ENCODE measurements around the gene ZNF273. TPM values are rescaled to one million over a fixed set of nuclear protein-coding genes. Genes with fewer than 3 reads are reported as not detected.
"Not testable (repeated sequence)": the region's sequence is repeated elsewhere in the genome, so short reads cannot be mapped to it uniquely, and the experiment has no call there.

ZNF273 gene
- total RNA-seq, 1 donor from 2014 or later: 7.4 TPM

DNA sequence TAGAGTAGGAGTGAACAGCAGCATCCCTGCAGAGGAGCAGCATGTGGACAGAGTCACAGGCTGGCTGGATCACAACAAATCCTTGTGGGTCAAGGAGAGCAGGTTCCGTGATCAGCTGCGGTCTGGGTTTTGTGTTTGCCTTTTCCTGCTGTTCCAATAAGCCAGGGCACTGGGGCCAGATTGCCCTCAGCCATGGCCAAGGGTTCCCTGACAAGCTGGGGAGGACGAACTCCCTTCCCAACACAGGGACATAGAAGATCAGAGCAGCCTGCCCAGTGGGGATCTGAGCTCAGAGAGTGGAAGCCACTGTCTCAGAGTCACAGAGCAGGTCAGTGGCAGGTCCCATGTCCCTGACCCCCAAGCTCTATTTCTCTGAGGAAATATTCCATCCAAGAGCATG is 12.8 kb upstream of the ZNF273 start:
- DNase-seq: not testable (repeated sequence)

DNA sequence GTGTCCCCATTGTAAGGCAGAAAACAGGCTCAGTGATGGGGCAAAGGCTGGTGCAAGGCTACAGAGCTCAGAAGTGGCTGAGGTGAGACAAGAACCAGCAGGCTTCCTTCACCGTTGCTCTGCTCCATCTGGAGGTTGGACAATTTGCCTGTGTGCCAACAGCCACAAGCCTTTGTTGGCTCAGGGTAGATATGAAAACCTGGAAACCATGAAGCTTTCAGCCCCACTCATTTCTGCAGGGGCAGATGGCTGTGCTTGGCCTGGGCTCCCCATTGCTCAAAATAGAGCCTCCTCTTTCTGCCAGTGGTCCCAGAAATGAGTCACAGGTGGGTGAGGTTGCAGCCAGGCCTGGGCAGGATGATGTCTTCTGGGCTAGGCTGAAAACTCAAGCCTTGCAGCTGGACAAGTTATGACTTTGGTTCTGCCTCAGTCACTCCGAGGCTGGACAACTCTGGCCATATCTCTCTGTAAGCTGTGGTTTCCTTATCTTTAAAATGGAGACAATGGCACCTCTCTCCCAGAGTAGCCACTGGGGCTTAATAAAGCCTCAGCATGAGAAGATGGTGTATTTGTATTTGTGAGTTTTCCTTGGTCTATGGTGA is 12.2 kb upstream of the ZNF273 start:
- DNase-seq: no peak

DNA sequence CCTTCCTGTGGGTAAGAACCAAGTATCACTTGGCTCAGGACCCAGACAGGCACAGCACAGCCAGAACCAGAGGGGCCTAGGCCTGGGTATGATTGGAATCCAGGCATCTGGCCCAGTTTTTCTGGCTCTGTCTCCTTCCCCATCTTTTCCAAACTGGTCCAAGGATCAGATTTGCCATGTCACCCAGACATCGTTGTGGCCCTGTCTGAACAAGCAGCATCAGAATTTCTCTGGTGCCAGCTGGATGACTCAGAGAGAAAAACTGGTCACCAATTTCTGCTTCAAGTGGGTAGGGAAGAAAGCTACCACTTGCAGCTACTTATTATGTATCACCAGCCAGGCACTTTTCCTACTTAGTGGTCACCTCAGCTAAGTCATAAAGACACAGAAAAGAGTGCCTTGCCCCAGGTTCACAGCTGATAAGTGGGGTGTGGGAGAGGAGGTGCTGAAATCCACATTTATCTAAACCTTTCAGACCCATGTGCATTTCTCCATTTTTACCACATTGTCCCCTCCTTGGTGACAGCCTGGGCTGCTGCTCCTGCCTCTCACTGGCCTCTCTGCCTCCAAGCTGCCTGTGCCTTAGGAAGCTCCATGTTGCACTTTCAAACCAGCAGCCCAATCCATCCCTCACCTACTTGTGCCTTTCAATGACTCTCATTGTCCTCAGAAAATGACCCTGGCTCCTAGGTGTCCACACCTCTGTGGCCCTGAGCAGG is 11.6 kb upstream of the ZNF273 start:
- DNase-seq: not testable (repeated sequence)

DNA sequence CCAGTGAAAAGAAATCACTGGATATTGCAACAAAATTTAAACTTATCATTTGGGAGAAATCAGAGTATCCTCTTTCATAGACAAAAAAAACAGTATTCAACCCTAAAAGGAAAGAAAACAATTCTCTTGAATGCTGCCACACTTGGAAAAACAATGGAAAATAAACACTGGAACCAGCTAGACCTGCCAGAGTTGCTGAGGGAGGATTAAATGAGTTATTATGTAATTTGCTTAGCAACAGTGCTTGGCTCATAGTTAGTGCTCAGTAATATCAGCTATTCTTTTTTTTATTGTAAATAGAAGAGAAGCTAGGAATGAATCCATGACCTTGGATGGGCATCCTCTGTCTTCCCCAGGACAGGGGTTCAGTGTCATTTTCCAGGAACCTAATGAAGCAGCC is 11.0 kb upstream of the ZNF273 start:
- no peak for DNase-seq

DNA sequence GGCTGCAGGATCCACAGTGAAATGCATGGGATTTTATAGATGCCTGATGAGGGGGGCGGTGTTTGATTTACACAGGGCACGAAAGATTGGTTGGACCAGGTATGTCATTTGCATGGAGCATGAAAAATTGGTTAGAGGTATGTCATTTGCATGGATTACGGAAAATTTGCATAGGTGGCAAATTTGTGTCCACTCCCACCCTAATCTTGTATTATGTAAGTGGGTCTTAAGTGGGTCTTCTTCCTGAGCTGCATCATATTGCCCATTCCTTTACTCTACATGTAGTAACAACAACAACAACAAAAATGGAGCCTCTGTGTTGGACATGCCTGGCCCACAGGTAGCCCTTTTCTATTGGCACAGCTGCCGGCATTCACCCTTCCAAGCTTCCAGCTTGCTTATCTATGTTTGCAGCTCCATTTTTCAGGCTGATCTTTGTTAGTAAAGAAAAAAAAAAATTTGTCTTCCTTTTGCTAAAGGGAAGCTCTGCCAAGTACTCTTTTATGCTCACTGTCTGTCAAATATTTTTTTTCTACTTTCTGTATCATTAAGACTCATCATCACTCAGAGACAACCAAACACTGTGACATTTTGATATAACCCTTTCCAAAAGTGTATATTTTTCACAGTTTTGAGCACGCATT is 10.3 kb upstream of the ZNF273 start:
- no peak for DNase-seq

DNA sequence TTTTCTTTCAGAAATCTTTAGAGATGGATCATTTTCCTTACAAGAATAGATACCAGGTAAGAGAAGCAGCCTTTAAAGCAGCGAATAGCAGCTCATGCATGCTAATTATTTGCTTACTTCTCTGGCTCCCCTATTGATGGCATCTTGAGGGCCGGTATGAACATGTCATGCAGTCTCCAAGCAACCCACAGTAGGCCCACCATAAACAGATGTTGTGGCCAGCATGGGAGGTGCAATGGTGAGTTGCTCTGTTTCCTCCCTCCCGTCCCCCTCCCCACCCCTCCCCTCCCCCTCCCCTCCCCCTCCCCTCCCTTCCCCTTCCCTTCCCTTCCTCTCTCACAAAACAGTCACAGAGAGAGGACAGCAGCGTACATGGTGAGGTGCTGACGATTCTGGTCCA is 9.7 kb upstream of the ZNF273 start:
- no peak for DNase-seq

DNA sequence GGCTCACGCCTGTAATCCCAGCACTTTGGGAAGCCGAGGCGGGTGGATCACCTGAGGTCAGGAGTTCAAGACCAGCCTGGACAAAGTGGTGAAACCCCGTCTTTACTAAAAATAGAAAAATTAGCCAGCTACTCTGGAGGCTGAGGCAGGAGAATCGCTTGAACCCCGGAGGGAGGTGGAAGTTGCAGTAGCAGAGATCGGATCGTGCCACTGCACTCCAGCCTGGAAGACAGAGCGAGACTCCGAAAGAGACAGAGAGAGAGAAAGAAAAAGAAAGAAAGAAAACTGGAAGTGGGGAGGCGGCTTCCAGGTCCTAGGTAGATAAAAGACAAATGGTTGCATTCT is 640 bp upstream of the ZNF273 start:
- not testable (repeated sequence) for DNase-seq

DNA sequence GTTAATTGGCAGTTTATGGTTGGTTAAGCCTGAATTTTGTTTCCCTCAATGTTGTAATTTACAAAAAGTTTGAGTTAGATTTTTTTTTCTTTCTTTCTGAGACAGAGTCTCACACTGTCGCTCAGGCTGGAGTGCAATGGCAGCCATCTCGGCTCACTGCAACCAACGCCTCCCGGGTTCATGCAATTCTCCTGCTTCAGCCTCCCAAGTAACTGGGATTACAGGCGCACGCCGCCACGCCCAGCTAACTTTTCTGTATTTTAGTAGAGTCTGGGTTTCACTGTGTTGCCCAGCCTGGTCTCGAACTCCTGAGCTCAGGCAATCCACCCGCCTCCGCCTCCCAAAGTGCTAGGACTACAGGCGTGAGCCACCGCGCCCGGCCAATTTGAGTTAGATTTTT is 935 bp downstream of the ZNF273 start:
- DNase-seq: no peak

DNA sequence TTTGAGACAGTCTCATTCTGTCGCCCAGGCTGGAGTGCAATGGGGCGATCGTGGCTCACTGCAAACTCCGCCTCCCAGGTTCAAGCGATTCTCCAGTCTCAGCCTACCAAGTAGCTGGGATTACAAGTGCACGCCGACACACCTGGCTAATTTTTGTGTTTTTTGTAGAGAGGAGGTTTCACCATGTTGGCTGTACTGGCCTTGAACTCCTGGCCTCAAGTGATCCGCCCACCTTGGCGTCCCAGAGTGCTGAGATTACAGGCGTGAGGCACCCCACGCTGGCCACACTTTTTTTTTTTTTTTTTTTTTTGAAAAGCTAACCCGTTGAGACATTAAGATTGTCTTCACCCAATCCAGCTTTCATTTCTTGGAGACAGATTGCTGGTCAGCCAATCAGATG is 2.1 kb downstream of the ZNF273 start:
- no peak for DNase-seq

DNA sequence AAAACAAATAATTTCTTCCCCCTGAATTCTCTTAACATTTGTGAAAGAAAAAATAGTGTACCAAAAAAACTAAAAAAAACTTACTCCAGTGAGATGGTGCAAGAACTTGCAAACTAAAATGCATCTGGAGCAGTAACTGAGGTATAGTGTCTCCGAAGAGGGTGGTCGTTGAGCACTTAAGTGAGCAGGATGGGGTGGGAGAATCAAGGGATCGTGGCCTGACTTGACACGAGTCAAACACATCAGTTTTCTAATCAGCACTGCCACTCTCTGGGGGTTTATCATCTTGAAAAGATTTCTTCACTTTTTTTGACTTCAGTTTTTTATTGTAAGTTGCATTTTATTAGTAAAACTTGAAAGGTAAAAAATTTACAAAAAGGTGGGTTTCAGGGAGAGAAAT is 2.5 kb downstream of the ZNF273 start:
- DNase-seq: no peak

DNA sequence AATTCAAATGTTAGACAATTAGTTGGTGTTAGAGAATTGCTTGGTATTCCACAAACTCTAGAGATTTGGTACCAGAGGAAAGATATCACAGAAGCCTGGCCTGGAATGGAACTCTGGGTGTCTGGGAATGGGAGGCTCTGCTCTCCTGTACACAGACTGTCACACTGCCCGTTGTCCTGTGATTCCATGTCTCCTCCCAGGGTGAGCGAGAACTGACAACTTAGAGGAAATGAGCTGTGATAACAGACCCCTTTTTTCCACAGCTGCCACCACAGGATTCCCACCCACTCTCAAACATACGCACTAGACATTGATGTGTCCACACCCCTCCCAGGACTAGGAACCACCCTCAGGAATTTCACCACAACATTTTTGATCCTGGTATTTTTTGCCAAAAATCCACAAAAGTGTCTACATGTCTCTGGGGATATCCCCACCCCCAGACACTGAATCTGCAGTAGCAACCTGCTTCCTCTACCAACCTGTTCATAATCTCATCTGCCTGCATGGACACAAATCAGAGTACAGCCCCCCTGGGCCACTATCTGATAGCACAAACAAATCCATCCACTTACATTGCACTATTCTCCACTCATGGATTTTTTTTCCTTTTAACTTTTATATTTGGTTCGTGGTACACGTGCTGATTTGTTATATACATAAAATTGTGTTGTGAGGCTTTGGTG is 4.7 kb downstream of the ZNF273 start:
- no peak for DNase-seq

DNA sequence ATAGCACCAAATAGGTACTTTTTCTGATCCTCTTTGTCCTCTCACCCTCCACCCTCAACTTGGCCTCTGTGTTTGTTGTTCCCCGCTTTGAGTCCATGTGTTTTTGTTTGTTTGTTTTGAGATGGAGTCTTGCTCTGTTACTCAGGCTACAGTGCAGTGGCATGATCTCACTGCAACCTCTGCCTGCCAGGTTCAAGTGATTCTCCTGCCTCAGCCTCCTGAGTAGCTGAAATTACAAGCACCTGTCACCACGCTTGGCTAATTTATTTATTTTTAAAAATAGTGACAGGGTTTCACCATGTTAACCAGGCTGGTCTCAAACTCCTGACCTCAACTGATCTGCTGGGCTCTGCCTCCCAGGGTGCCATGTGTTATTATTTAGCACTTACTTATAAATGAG is 5.3 kb downstream of the ZNF273 start:
- no peak for DNase-seq

DNA sequence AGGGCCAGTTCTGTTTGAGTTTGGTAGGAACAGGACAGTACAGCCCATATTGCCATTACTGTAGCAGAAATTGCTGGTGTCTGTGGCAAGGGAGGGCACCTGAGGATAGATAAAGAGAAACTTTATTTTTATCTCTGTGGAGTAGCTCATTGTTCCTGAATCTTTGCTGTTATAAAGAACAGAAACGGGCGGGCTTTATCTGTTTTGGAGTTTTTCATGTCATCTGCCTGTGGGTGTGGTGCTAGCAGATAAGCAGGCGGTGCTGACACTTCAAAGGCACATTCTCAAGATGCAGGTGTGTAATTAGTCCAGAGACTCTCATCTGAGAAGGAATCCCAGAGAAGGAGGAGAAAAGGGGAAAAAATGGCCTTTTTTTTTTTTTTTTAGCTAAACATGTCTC is 11.5 kb downstream of the ZNF273 start:
- DNase-seq: no peak

DNA sequence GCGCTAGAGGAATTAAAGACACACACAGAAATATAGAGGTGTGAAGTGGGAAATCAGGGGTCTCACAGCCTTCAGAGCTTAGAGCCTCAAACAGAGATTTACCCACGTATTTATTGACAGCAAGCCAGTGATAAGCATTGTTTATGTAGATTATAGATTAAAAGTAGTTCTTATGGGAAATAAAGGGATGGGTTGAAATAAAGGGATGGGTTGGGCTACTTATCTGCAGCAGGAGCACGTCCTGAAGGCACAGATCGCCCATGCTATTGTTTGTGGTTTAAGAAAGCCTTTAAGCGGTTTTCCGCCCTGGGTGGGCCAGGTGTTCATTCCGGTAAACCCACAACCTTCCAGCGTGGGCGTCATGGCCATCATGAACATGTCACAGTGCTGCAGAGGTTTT is 12.2 kb downstream of the ZNF273 start:
- DNase-seq: not testable (repeated sequence)

DNA sequence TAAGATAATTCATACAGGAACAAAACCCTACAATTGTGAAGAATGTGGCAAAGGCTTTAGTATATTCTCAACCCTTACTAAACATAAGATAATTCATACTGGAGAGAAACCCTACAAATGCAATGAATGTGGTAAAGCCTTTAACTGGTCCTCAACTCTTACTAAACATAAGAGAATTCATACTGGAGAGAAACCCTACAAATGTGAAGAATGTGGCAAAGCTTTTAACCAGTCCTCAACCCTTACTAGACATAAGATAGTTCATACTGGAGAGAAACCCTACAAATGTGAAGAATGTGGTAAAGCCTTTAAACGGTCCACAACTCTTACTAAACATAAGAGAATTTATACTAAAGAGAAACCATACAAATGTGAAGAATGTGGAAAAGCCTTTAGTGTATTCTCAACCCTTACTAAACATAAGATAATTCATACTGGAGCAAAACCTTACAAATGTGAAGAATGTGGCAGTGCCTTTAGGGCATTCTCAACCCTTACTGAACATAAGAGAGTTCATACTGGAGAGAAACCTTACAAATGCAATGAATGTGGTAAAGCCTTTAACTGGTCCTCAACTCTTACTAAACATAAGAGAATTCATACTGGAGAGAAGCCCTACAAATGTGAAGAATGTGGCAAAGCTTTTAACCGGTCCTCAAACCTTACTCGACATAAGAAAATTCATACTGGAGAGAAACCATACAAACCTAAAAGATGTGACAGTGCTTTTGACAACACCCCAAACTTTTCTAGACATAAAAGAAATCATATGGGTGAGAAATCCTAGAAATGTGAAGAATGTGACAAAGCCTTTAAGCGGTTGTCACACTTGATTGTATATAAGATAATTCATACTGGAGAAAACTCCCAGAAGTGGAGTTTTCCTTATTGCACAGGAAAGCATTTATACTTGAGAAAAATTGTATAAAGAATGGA is 25.4 kb downstream of the ZNF273 start:
- DNase-seq: not testable (repeated sequence)

DNA sequence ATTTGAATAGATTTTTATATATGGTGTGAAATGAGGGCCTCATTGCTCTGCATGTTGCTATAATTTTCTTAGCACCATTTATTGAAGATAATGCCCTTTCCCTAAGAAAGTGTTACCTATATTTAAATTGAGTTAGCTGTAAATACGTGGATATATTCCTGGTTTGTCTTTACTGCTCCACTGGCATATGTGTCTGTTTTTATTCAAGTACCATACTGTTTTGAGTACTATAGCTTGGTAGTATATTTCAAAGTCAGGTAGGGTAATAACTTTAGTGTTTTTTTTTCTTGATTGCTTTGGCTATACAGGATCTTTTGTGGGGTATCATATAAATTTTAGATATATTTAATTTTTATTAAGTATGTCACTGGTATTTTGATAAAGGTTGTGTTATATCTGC is 31.4 kb downstream of the ZNF273 start:
- no peak for DNase-seq

DNA sequence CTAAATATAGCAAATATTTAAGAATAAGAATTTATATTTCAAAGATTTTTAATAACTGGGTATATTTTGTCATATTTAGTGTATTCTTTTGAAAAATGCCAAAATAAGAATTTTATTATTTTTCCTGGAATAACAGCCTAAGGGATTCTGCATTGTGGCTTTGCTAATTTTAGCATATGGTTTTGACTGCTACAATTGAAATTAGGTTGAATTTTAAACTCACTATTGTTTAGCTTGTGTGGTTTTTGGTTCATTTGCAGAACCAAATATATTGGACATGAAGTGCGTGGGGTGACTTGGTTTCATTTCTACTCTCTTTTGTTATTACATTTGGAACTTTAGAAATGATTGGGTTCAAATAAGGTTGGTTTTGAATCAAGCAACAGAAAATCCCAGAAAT is 35.5 kb downstream of the ZNF273 start:
- DNase-seq: no peak

DNA sequence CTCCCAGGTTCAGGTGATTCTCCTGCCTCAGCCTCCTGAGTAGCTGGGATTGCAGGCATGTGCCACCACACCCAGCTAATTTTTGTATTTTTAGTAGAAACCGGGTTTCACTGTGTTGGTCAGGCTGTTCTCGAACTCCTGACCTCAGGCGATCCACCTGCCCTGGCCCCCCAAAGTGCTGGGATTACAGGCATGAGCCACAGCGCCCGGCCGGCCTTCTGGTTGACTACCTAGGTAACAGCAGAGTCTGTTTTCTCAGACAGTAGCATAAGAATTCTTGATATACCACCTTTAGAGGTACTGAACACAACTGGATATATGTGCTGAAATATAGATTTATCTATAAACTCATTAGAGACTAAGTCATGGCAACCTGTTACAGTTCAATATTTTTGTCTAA is 36.9 kb downstream of the ZNF273 start:
- not testable (repeated sequence) for DNase-seq

DNA sequence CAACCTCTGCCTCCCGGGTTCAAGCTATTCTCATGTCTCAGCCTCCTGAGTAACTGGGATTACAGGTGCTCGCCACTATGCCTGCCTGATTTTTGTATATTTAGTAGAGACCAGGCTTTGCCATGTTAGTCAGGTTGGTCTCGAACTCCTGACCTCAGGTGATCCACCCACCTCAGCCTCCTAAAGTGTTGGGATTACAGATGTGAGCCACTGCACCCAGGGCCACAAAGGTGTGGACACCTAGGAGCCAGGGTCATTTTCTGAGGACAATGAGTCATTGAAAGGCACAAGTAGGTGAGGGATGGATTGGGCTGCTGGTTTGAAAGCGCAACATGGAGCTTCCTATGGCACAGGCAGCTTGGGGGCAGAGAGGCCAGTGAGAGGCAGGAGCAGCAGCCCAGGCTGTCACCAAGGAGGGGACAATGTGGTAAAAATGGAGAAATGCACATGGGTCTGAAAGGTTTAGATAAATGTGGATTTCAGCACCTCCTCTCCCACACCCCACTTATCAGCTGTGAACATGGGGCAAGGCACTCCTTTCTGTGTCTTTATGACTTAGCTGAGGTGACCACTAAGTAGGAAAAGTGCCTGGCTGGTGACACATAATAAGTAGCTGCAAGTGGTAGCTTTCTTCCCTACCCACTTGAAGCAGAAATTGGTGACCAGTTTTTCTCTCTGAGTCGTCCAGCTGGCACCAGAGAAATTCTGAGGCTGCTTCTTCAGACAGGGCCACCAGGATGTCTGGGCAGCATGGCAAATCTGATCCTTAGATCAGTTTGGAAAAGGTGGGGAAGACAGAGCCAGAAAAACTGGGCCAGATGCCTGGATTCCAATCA is 41.8 kb downstream of the ZNF273 start:
- not testable (repeated sequence) for DNase-seq

DNA sequence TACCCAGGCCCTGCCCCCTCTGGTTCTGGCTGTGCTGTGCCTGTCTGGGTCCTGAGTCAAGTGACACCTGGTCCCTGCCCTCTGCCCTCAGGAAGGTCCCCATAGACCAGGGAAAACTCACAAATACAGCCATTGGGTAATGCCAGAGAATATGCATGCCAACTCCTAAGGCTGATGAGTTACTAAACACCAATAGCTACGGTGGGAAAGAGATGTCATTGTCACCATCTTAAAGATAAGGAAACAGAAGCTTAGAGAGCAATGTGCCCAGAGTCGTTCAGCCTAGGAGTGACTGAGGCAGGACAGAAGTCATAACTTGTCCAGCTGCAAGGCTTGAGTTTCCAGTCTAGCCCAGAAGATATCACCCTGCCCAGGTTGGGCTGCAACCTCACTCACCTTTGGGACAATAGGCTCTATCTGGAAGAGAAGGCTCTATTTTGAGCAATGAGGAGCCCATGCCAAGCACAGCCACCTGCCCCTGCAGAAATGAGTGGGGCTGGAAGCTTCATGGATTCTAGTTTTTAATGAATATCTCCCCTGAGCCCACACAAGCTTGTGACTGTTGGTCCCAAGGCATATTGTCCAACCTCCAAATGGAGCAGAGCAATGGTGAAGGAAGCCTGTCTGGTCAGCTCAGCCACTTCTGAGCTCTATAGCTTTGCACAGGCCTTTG is 42.6 kb downstream of the ZNF273 start:
- DNase-seq: no peak

DNA sequence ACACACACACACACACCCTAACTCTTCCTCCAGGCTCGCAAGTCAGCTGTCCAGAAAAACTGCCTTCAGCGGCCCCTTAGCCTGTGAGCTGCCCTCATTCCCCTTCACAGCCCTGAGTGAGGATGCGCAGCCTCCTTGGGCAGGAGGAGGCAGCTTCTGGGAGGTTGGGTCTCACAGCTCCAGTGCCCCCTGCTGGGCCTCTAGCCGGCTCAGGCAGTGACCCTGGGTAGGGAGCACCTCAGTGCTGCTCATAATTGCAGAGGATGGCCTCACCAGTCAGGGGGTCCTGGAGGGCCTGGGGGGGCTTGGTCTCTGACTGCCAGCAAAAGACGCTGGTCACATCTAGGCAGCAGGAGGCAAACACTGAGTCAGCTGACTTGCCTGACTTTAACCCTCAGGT is 43.7 kb downstream of the ZNF273 start:
- DNase-seq: no peak
